K562 (cell line): ENCODE measurements around the gene ZRANB3. TPM values are rescaled to one million over a fixed set of nuclear protein-coding genes. Genes with fewer than 3 reads are reported as not detected.

ENCODE experiments used
- CHD2 ChIP-seq: IDR thresholded peaks from 2 replicates; pipeline ENCODE4 v1.6.1; 2011; ENCODE audit warnings: low read depth, low read length
- DPF2 ChIP-seq: fragments of 450-650 bp; IDR thresholded peaks from 2 replicates; pipeline ENCODE4 v1.6.1; 2016
- E2F4 ChIP-seq: sonication (generic); formaldehyde crosslinking; IDR thresholded peaks from 2 replicates; pipeline ENCODE4 v1.8.0; 2022; ENCODE audit warnings: mild to moderate bottlenecking, low read depth, missing genetic modification reagents
- E2F8 ChIP-seq: fragments of 450-650 bp; IDR thresholded peaks from 2 replicates; pipeline ENCODE4 v1.7.1; 2018; ENCODE audit warnings: mild to moderate bottlenecking, low read depth; ENCODE audit not compliant: partially characterized antibody
- EP400 ChIP-seq: fragments of 450-650 bp; IDR thresholded peaks from 2 replicates; pipeline ENCODE4 v1.6.1; 2017; ENCODE audit warnings: antibody characterized with exemption, mild to moderate bottlenecking, moderate library complexity
- GABPA ChIP-seq: fragments of 200-800 bp; sonication (Bioruptor generic); conservative IDR thresholded peaks from 2 replicates; pipeline ENCODE4 v1.6.1; 2016; ENCODE audit warnings: low read depth, missing genetic modification characterization, missing compliant biosample characterization
- GTF2B ChIP-seq: IDR thresholded peaks from 2 replicates; pipeline ENCODE4 v1.6.1; 2011; ENCODE audit not compliant: insufficient read length; ENCODE audit errors: extremely low read depth
- HSF4 ChIP-seq: fragments of 250-450 bp; sonication (Bioruptor Pico); IDR thresholded peaks from 2 replicates; pipeline ENCODE4 v2.1.2; 2022; ENCODE audit warnings: mild to moderate bottlenecking, moderate library complexity, borderline replicate concordance
- KDM5B ChIP-seq: fragments of 200-600 bp; sonication (generic); IDR thresholded peaks from 2 replicates; pipeline ENCODE4 v1.6.1; 2012; ENCODE audit warnings: low read depth, mild to moderate bottlenecking, moderate library complexity, low read length, control low read depth, inconsistent platforms; ENCODE audit not compliant: insufficient replicate concordance
- MYC ChIP-seq, 2 experiments: fragments of 250-450 bp in 1 of 2; sonication (Bioruptor Pico) in 1 of 2; IDR thresholded peaks; 2 replicates each; pipeline versions ENCODE4 v1.5.1 to v1.6.1; 2012 to 2021; ENCODE audit warnings: low read depth in 2 of 2, borderline replicate concordance in 1 of 2, improper control_type of control experiment in 1 of 2, low read length in 1 of 2, mild to moderate bottlenecking in 1 of 2, moderate library complexity in 1 of 2
- NRF1 ChIP-seq, 2 experiments: fragments of 450-650 bp; IDR thresholded peaks in 1 of 2; conservative IDR thresholded peaks in 1 of 2; 2 replicates each; pipeline ENCODE4 v1.6.1; 2014; ENCODE audit warnings: mild to moderate bottlenecking in 2 of 2
- RBM14 ChIP-seq: fragments of 200-400 bp; formaldehyde crosslinking; IDR thresholded peaks from 2 replicates; pipeline ENCODE4 v1.6.1; 2018; ENCODE audit warnings: low read depth, mild to moderate bottlenecking, low read length, moderate library complexity, borderline replicate concordance; ENCODE audit not compliant: insufficient read depth
- RBM25 ChIP-seq: fragments of 200-400 bp; formaldehyde crosslinking; IDR thresholded peaks from 2 replicates; pipeline ENCODE4 v1.6.1; 2018; ENCODE audit warnings: low read length, low read depth, moderate library complexity; ENCODE audit not compliant: severe bottlenecking
- USF1 ChIP-seq: sonication (generic); formaldehyde crosslinking; IDR thresholded peaks from 2 replicates; pipeline ENCODE4 v1.9.0; 2022; ENCODE audit warnings: mild to moderate bottlenecking, missing genetic modification reagents
- ZNF384 ChIP-seq: IDR thresholded peaks from 2 replicates; pipeline ENCODE4 v1.6.1; 2012; ENCODE audit warnings: low read depth, low read length, improper control_type of control experiment
- ZNF583 ChIP-seq: fragments of 250-450 bp; sonication (Bioruptor Pico); IDR thresholded peaks from 2 replicates; pipeline ENCODE4 v1.4.0; 2020
- ZNF639 ChIP-seq, 2 experiments: fragments of 200-800 bp in 1 of 2; sonication (Bioruptor generic) in 1 of 2; sonication (generic) in 1 of 2; formaldehyde crosslinking in 1 of 2; IDR thresholded peaks in 1 of 2; conservative IDR thresholded peaks in 1 of 2; 2 replicates each; pipeline versions ENCODE4 v1.5.0 to v1.6.1; 2016 to 2020; ENCODE audit warnings: missing compliant biosample characterization in 1 of 2, missing genetic modification characterization in 1 of 2, missing genetic modification reagents in 1 of 2
- polyA plus RNA-seq, 8 experiments: library from polyadenylated mRNA; depleted of rRNA in 4 of 8; stranded (reverse) in 5 of 8; unstranded in 3 of 8; fragments of >200 nt; fragmentation: Nextera tagmentation in 2 of 8; fragmentation: Illumina TruSeq in 1 of 8; extraction: Ambion mirVana in 2 of 8; extraction: Trizol in 1 of 8; gene quantifications; 2 replicates each; pipeline versions ENCODE4 v1.2.1 to v1.2.3, GENCODE V29; 2011 to 2014; ENCODE audit warnings: inconsistent platforms in 1 of 8, missing spikeins in 1 of 8
- total RNA-seq, 7 experiments: library from RNA; depleted of rRNA in 6 of 7; stranded (reverse); fragments of >200 nt in 6 of 7; fragmentation: Illumina TruSeq in 2 of 7; extraction: Trizol in 2 of 7; gene quantifications; 2 replicates each; pipeline versions ENCODE4 v1.2.1 to v1.2.3, GENCODE V29; 2011 to 2021; ENCODE audit warnings: low replicate concordance in 1 of 7

ZRANB3 gene
- total and polyA plus RNA-seq, 9 of the 15 experiments (the other 6 are each of a cell fraction or from before 2014, with no cell fraction given), result 8.6 to 21.3 (median 14.7) TPM

- TF ChIP-seq KDM5B (peak; percentile 69), E2F8 (peak; percentile 97), HSF4 (CRISPR knock-in tag) (no peak), MYC (IDR thresholded peaks at IDR 0.05; ENCODE audit: low read depth, low read length) (peak; percentile 89), MYC (CRISPR knock-in tag; IDR thresholded peaks at IDR 0.05; ENCODE audit: borderline replicate concordance, low read depth) (no peak), USF1 (CRISPR knock-in tag) (peak; percentile 29; the same call in 1 of the 2 replicates), GTF2B (no peak), EP400 (peak; percentile 94), E2F4 (CRISPR knock-in tag) (peak; percentile 83; the same call in 1 of the 2 replicates), NRF1 (conservative IDR thresholded peaks at IDR 0.05 in 1 of 2, IDR thresholded peaks at IDR 0.05 in 1 of 2) (peak in 1 of 2 experiments; percentile 30; a peak in 2 of 4 replicates), GABPA (tag) (peak; percentile 94), DPF2 (peak; percentile 36; the same call in 1 of the 2 replicates), ZNF583 (CRISPR knock-in tag) (no peak), RBM25 (peak; percentile 30), ZNF384 (no peak), CHD2 (peak; percentile 94), ZNF639 (CRISPR knock-in tag; conservative IDR thresholded peaks at IDR 0.05 in 1 of 2, IDR thresholded peaks at IDR 0.05 in 1 of 2) (peak in 1 of 2 experiments; percentile 4; a peak in 1 of 4 replicates), RBM14 (no peak)
These were observed at the start of gene ZRANB3 (continued) for GRCh38 chr2:135530313-135531230.
